NCI-H187 (cell line): ENCODE data around the gene NHS.
A peak's percentile ranks its signal among the peaks of the same experiment; 100 is the strongest.

Experiments
- DNase-seq, 2 experiments: peaks; one replicate each; lab custom pipeline; 2025; lab: John Stamatoyannopoulos, UW

NHS gene

GRCh38 chrX:17374619-17375366, at the start of gene NHS:
Gene NHS, plus strand, starts transcription at chrX:17375200. Its CDS starts 558 bp downstream, at chrX:17375758.
- DNase-seq = peak; percentile 28 to 38

- DNase-seq = no peak
These were observed 46.2 kb upstream of the NHS start for GRCh38 chrX:17328837-17329236.

GRCh38 chrX:17336377-17336776, 38.6 kb upstream of the NHS start:
- no peak for DNase-seq

GRCh38 chrX:17355976-17356375, 19.0 kb upstream of the NHS start:
- no peak for DNase-seq

- DNase-seq = no peak
These were observed 15.5 kb upstream of the NHS start for GRCh38 chrX:17359500-17359899.

- no peak for DNase-seq
These were observed 13.4 kb upstream of the NHS start for GRCh38 chrX:17361620-17362019.

- DNase-seq = no peak
These were observed 7.0 kb upstream of the NHS start for GRCh38 chrX:17368002-17368401.

- no peak for DNase-seq
These were observed 5.7 kb upstream of the NHS start for GRCh38 chrX:17369309-17369708.

- no peak for DNase-seq
These were observed 4.8 kb upstream of the NHS start for GRCh38 chrX:17370191-17370590.

GRCh38 chrX:17372052-17372451, 2.9 kb upstream of the NHS start:
- DNase-seq = no peak

- no peak for DNase-seq
These were observed 1.7 kb upstream of the NHS start for GRCh38 chrX:17373337-17373736.

- no peak for DNase-seq
These were observed 302 bp downstream of the NHS start for GRCh38 chrX:17375367-17375636.

GRCh38 chrX:17375637-17376430, 834 bp downstream of the NHS start:
- no peak for DNase-seq

GRCh38 chrX:17376431-17377077, 1.6 kb downstream of the NHS start:
- no peak for DNase-seq

GRCh38 chrX:17377091-17377717, 2.2 kb downstream of the NHS start:
- DNase-seq = no peak

GRCh38 chrX:17377795-17378194, 2.8 kb downstream of the NHS start:
- no peak for DNase-seq

- no peak for DNase-seq
These were observed 5.2 kb downstream of the NHS start for GRCh38 chrX:17380221-17380620.

GRCh38 chrX:17390419-17390850, 15.4 kb downstream of the NHS start:
- DNase-seq = no peak

GRCh38 chrX:17395154-17395553, 20.2 kb downstream of the NHS start:
- no peak for DNase-seq

GRCh38 chrX:17397074-17397473, 22.1 kb downstream of the NHS start:
- DNase-seq = no peak

- no peak for DNase-seq
These were observed 28.2 kb downstream of the NHS start for GRCh38 chrX:17403189-17403691.

GRCh38 chrX:17403972-17404371, 29.0 kb downstream of the NHS start:
- DNase-seq = peak in 1 of 2 experiments; percentile 6
